Kidney epithelial cell (primary cell): ENCODE results near the gene CBX4. TPM values are rescaled to one million over a fixed set of nuclear protein-coding genes. Genes with fewer than 3 reads are reported as not detected.

ENCODE experiments used
- DNase-seq: peaks from one replicate; pipeline ENCODE4 v3.0.0-alpha.2; 2010; ENCODE audit warnings: low read depth
- H3K27me3 ChIP-seq: 2 replicates; pipeline ENCODE4 v1.6.0; 2011; ENCODE audit warnings: low read length; ENCODE audit not compliant: control insufficient read depth, insufficient read depth
- H3K36me3 ChIP-seq: 2 replicates; pipeline ENCODE4 v1.5.1; 2011; ENCODE audit warnings: low read length; ENCODE audit not compliant: control insufficient read depth, insufficient read depth
- H3K4me3 ChIP-seq: 2 replicates; pipeline ENCODE4 v1.5.1; 2011; ENCODE audit warnings: low read depth, mild to moderate bottlenecking, control low read depth, low read length
- total RNA-seq: library from RNA; depleted of rRNA; stranded (reverse); fragments of >200 nt; gene quantifications from 2 replicates; pipeline ENCODE4 v1.2.3, GENCODE V29; 2015
- TF ChIP-seq, protein P1 (sequence below): IDR thresholded peaks from 2 replicates; pipeline ENCODE4 v1.5.1; 2011; ENCODE audit warnings: mild to moderate bottlenecking, moderate library complexity, low read length, control low read depth, inconsistent platforms; ENCODE audit not compliant: insufficient read depth, poor library complexity, severe bottlenecking

The CBX4 gene
- total RNA-seq, 1 donor from 2014 or later = 24.0 TPM

DNA sequence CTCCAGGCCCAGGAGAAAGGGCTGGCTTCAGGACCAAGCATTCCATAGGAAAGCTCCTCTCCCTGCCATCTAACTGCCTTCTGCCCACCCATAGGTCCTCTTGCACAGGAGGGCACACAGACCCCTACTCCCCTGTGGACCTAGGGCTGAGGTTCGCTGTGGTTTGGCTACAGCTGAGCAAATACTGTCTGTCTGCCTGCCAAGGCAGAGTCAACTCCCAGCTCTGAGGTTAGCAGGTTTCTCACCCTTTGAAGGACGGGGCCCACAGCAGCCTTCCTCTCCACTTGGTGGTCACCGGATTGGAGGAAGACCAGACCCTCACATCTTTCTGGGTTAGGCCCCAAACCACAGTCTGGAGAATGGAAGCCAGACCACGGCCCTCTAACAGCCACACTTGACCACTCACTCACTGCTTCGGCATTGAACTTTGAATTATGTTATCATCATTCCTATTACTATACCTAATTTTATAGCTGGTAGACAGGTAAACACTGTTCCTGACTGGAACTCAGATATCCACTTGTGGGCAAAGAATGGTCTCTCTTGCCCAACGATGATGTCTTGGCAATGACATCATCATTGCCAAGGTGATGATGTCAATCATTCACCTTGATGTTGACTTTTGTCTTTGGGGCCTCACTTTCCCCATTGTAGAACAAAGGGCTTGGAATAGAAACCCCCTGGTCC, 14.2 kb downstream of the CBX4 start:
- H3K36me3 ChIP-seq = no peaks in the 10 kb centered on the region
- TF ChIP-seq, protein P1, sequence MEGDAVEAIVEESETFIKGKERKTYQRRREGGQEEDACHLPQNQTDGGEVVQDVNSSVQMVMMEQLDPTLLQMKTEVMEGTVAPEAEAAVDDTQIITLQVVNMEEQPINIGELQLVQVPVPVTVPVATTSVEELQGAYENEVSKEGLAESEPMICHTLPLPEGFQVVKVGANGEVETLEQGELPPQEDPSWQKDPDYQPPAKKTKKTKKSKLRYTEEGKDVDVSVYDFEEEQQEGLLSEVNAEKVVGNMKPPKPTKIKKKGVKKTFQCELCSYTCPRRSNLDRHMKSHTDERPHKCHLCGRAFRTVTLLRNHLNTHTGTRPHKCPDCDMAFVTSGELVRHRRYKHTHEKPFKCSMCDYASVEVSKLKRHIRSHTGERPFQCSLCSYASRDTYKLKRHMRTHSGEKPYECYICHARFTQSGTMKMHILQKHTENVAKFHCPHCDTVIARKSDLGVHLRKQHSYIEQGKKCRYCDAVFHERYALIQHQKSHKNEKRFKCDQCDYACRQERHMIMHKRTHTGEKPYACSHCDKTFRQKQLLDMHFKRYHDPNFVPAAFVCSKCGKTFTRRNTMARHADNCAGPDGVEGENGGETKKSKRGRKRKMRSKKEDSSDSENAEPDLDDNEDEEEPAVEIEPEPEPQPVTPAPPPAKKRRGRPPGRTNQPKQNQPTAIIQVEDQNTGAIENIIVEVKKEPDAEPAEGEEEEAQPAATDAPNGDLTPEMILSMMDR = no peak

DNA sequence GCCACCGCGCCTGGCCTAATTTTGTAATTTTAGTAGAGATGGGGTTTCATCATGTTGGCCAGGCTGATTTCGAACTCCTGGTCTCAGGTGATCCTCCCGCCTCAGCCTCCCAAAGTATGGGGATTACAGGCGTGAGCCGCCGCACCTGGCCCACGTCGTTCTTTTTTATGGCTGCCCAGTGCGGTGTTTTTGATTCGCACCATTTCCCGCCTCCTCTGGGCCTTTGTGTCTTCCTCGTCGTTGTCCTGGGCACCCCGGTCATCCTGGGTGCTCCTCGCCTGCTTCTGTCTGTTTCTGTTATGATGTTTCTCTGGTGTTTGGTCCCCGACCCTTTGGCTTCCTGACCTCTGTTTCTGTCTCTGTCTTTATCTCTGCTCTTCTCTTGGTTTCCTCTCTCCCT, 15.0 kb downstream of the CBX4 start:
- TF ChIP-seq, protein P1 = no peak
- peaks cover 5% of the 10 kb centered on the region for H3K27me3 ChIP-seq
- no peak overlapping the region for H3K4me3 ChIP-seq
- DNase-seq = no peak
- no peaks in the 10 kb centered on the region for H3K36me3 ChIP-seq

More for the DNA sequence above, 14.2 kb downstream of the CBX4 start:
- no peak for DNase-seq
- H3K4me3 ChIP-seq = no peak overlapping the region
- H3K27me3 ChIP-seq = no peaks in the 10 kb centered on the region

DNA sequence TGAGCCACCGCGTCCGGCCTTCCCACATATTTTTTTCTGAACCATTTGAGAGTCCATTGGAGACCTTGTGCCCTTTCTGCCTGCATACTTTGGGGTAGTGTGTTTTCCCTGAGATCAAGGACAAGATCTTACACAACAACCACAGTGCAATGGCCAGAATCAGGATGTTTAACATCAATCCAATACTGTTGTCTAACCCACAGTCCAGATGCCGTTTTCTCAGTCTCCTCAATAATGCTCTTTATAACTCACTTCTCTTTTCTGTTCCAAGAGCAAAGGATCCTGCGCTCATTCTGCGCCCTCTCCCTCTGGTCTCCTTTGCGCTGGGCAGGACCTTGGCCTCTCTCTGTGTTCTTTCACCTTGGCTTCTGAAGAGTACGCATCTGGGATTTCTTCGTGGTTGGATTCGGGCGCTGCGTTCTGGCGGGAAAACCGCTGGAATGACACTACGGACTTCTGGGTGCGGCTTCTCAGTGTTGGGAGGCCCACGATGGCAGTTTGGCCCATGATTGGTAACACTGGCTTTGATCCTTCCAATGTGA, 16.6 kb downstream of the CBX4 start:
- TF ChIP-seq, protein P1 = no peak
- Histone ChIP-seq H3K27me3 (peaks cover 19% of the 10 kb centered on the region), H3K4me3 (no peak overlapping the region), H3K36me3 (no peaks in the 10 kb centered on the region)
- DNase-seq = no peak

DNA sequence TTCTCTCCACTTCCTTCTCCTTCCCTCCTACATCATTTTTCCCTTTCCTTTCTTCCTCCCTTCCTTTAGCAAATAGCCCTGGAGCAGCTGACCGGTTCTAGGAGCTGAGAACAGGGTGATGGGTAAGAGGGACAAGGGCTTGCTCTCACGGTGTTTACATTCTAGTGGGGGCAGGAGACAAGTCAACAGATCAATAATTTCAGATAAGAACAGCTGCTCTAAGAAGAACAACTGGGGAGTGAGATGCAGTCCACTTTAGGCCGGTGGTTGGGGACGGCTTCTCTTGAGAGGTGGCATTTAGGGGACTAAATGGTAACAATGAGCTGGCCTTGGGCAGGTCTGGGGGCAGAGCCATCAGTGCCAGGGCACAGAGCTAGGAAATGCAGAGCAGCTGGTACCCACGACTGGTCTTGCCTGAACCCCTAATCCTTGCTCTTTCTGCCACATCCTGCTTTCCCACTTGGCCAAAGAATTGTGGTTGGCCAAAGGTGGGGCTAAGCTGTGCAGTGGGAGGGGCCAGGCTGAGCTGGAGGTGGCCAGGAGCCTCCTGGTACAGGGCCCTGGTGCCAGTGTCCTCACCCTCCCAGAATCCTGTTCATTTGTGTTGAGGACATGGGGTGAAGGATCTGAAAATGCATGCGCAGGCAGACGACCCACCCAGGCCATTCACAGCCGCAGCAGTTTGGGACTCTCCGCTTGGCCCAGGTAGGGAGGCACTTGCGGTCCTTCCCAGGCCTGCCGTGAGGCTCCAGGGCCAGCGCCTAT, 17.7 kb downstream of the CBX4 start:
- Histone ChIP-seq H3K27me3 (peaks cover 29% of the 10 kb centered on the region), H3K4me3 (no peak overlapping the region), H3K36me3 (no peaks in the 10 kb centered on the region)
- DNase-seq = no peak
- TF ChIP-seq, protein P1 = no peak

DNA sequence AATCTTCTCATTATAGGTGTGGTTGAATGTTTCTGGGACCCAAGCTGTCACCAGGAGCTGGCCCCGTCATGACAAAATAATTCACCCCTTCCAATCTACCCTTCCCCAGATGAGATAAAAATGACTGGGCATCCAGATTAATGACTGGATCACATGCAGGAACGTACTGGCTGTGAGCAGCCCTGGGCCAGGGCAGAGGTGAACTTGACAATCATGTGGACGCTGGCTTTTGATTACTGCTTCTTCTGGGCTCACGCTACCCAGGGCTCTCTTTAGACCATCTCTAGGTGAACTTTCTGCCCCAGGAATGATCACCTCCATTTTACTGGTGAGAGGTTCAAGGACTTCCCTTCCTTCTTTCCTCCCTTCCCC, 18.3 kb downstream of the CBX4 start:
- Histone ChIP-seq H3K36me3 (no peaks in the 10 kb centered on the region), H3K4me3 (no peak overlapping the region), H3K27me3 (peaks cover 34% of the 10 kb centered on the region)
- TF ChIP-seq, protein P1 = no peak
- no peak for DNase-seq
